Neural crest cell (in vitro differentiated cells): ENCODE results near the gene CCDC63. TPM values are rescaled to one million over a fixed set of nuclear protein-coding genes. Genes with fewer than 3 reads are reported as not detected.

Source experiments
- DNase-seq: peaks from one replicate; pipeline ENCODE4 v3.0.0; 2021; ENCODE audit warnings: low read depth, mixed read lengths, low spot score
- H3K27ac Mint-ChIP-seq: one replicate; pipeline ENCODE4 v1.8.0; 2021; ENCODE audit warnings: mild to moderate bottlenecking, mixed read lengths; ENCODE audit not compliant: unreplicated experiment
- H3K27me3 Mint-ChIP-seq: 2 replicates; pipeline ENCODE4 v1.8.0; 2021; ENCODE audit warnings: low read depth, mild to moderate bottlenecking, mixed read lengths
- H3K36me3 Mint-ChIP-seq: 2 replicates; pipeline ENCODE4 v1.8.0; 2021; ENCODE audit warnings: low read depth, mild to moderate bottlenecking, mixed read lengths
- H3K4me1 Mint-ChIP-seq: 2 replicates; pipeline ENCODE4 v1.8.0; 2021; ENCODE audit warnings: mixed read lengths
- H3K4me3 Mint-ChIP-seq: one replicate; pipeline ENCODE4 v1.8.0; 2021; ENCODE audit warnings: mild to moderate bottlenecking, mixed read lengths
- H3K9me3 Mint-ChIP-seq: 2 replicates; pipeline ENCODE4 v1.8.0; 2021; ENCODE audit warnings: mixed read lengths
- CTCF ChIP-seq: fragments of 200-600 bp; sonication (generic); conservative IDR thresholded peaks from 2 replicates; pipeline ENCODE4 v1.5.0; 2021; ENCODE audit warnings: antibody characterized with exemption, mild to moderate bottlenecking
- total RNA-seq: library from RNA; stranded (reverse); gene quantifications from 2 replicates; pipeline ENCODE4 v1.2.1, GENCODE V29; 2021

The CCDC63 gene
- total RNA-seq, 1 donor from 2014 or later, result not detected

DNA sequence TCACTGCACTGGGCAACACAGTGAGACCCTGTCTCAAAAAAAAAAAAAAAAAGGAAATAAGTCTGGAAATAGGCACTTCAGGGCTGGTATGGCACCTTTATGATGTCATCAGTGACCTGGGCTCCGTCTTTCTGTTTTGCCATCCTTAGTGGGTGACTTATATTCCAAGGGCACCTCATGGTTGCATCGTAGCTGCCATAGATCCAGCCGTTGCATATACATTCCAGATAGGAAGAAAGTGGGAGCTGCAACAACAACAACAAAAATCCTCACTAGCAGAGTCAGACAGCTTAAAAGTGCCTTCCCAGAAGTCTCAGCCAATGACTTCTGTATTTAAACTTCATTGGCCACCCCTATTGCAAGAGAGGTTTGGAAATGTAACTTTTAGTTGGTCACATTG, 47.2 kb downstream of the CCDC63 start:
- H3K4me3 Mint-ChIP-seq, result no peak overlapping the region
- H3K27ac Mint-ChIP-seq, result no peak overlapping the region
- H3K4me1 Mint-ChIP-seq, result peaks cover 8% of the 10 kb centered on the region
- no peak for TF ChIP-seq CTCF
- no peaks in the 10 kb centered on the region for H3K36me3 Mint-ChIP-seq
- DNase-seq, result no peak
- H3K9me3 Mint-ChIP-seq, result no peaks in the 10 kb centered on the region
- H3K27me3 Mint-ChIP-seq, result peaks cover 37% of the 10 kb centered on the region

- H3K4me3 Mint-ChIP-seq, result no peak overlapping the region
- no peaks in the 10 kb centered on the region for H3K36me3 Mint-ChIP-seq
These were observed 49.8 kb downstream of the CCDC63 start for GRCh38 chr12:110896559-110896958.

DNA sequence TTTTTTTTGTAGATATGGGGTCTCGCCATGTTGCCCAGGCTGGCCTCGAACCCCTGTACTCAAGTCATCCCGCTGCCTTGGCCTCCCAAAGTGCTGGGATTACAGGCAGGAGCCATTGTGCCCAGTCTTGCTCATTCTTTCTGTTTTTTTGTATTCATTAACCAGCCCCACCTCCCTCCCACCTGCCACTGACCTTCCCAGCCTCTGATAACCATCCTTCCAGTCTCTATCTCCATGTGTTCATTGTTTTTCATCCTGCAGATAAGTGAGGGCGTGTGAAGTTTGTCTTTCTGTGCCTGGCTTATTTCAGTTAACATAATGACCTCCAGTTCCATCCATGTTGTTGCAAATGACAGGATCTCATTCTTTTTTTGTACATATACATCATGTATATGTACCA, 54.6 kb downstream of the CCDC63 start:
- H3K4me3 Mint-ChIP-seq, result no peak overlapping the region
- no peaks in the 10 kb centered on the region for H3K36me3 Mint-ChIP-seq
- peaks cover 3% of the 10 kb centered on the region for H3K9me3 Mint-ChIP-seq
- TF ChIP-seq CTCF, result no peak
- H3K27ac Mint-ChIP-seq, result no peak overlapping the region
- peaks cover 21% of the 10 kb centered on the region for H3K27me3 Mint-ChIP-seq
- H3K4me1 Mint-ChIP-seq, result no peaks in the 10 kb centered on the region
- DNase-seq, result no peak

More at GRCh38 chr12:110896559-110896958, 49.8 kb downstream of the CCDC63 start:
- H3K4me1 Mint-ChIP-seq, result peaks cover 8% of the 10 kb centered on the region
- no peak overlapping the region for H3K27ac Mint-ChIP-seq
- H3K27me3 Mint-ChIP-seq, result peaks cover 30% of the 10 kb centered on the region
- TF ChIP-seq CTCF, result no peak
- DNase-seq, result no peak
- H3K9me3 Mint-ChIP-seq, result no peaks in the 10 kb centered on the region

DNA sequence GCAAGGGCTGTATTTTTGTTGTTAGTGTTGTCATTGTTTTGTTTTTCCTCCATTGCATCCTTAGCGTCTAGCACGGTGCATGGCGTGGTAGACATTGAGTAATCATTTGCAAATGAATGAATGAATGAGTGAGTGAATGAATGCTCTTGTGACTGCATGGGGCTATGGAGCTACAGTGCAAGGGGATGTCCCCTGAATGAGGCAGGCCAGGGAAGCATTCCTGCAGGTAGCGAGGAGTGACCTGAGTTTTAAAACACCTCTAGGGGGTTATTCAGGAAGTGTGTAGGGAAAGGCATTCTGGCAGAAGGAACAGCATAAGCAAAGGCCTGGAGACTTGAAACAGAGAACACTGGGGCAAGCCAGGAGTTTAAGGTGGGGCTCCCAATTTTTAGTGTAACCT, 56.7 kb downstream of the CCDC63 start:
- H3K4me1 Mint-ChIP-seq, result peaks cover 6% of the 10 kb centered on the region
- peaks cover 23% of the 10 kb centered on the region for H3K27me3 Mint-ChIP-seq
- no peaks in the 10 kb centered on the region for H3K36me3 Mint-ChIP-seq
- no peak overlapping the region for H3K4me3 Mint-ChIP-seq
- no peak for DNase-seq
- peaks cover 3% of the 10 kb centered on the region for H3K9me3 Mint-ChIP-seq
- H3K27ac Mint-ChIP-seq, result no peak overlapping the region
- TF ChIP-seq CTCF, result no peak

- H3K36me3 Mint-ChIP-seq, result no peaks in the 10 kb centered on the region
- no peak for DNase-seq
- peaks cover 3% of the 10 kb centered on the region for H3K9me3 Mint-ChIP-seq
- TF ChIP-seq CTCF, result no peak
- peaks cover 6% of the 10 kb centered on the region for H3K4me1 Mint-ChIP-seq
- H3K27ac Mint-ChIP-seq, result no peak overlapping the region
- H3K27me3 Mint-ChIP-seq, result peaks cover 21% of the 10 kb centered on the region
- H3K4me3 Mint-ChIP-seq, result no peak overlapping the region
These were observed 59.3 kb downstream of the CCDC63 start for GRCh38 chr12:110906083-110906482.

- H3K9me3 Mint-ChIP-seq, result peaks cover 3% of the 10 kb centered on the region
- no peaks in the 10 kb centered on the region for H3K36me3 Mint-ChIP-seq
- TF ChIP-seq CTCF, result no peak
- H3K4me3 Mint-ChIP-seq, result no peak overlapping the region
- peaks cover 19% of the 10 kb centered on the region for H3K27me3 Mint-ChIP-seq
- no peak overlapping the region for H3K27ac Mint-ChIP-seq
- peaks cover 6% of the 10 kb centered on the region for H3K4me1 Mint-ChIP-seq
- DNase-seq, result no peak
These were observed 59.7 kb downstream of the CCDC63 start for GRCh38 chr12:110906516-110906915.
